Lung microvascular endothelial cell (primary cell): ENCODE results near the gene TXNRD1. TPM values are rescaled to one million over a fixed set of nuclear protein-coding genes. Genes with fewer than 3 reads are reported as not detected.

Experiments used
- DNase-seq, 2 donors: peaks; one replicate each; pipeline versions ENCODE4 v3.0.0 to v3.0.0-alpha.2; 2010; ENCODE audit warnings: low read depth in 2 of 2
- total RNA-seq: library from RNA; depleted of rRNA; stranded (reverse); fragments of >200 nt; gene quantifications from 2 replicates; pipeline ENCODE4 v1.2.1, GENCODE V29; 2014

Gene TXNRD1
- total RNA-seq, 1 donor from 2014 or later: 293 TPM

- DNase-seq: peak; percentile 92 to 94
Measured at GRCh38 chr12:104303538-104304151, 88.1 kb downstream of the TXNRD1 start, which contains the start of gene EID3. Gene EID3 (plus strand): TSS chr12:104303739. CDS start chr12:104303935, 196 bp downstream.

GRCh38 chr12:104304261-104305009 lies 88.9 kb downstream of the TXNRD1 start:
- DNase-seq: peak; percentile 54 to 77

- no peak for DNase-seq
Measured at GRCh38 chr12:104305349-104305748, 89.8 kb downstream of the TXNRD1 start.

- no peak for DNase-seq
Measured at GRCh38 chr12:104306376-104306775, 90.8 kb downstream of the TXNRD1 start.

- no peak for DNase-seq
Measured at GRCh38 chr12:104306943-104307654, 91.5 kb downstream of the TXNRD1 start.

GRCh38 chr12:104307655-104308000 lies 92.0 kb downstream of the TXNRD1 start:
- DNase-seq: no peak

GRCh38 chr12:104309446-104309993 lies 93.9 kb downstream of the TXNRD1 start:
- DNase-seq: no peak

- no peak for DNase-seq
Measured at GRCh38 chr12:104310751-104311633, 95.4 kb downstream of the TXNRD1 start.

- no peak for DNase-seq
Measured at GRCh38 chr12:104312202-104312601, 96.6 kb downstream of the TXNRD1 start.

GRCh38 chr12:104312654-104313053 lies 97.1 kb downstream of the TXNRD1 start:
- no peak for DNase-seq

GRCh38 chr12:104313568-104314241 lies 98.1 kb downstream of the TXNRD1 start:
- DNase-seq: no peak

- DNase-seq: no peak
Measured at GRCh38 chr12:104314242-104314614, 98.6 kb downstream of the TXNRD1 start.

- no peak for DNase-seq
Measured at GRCh38 chr12:104315326-104316224, 100.0 kb downstream of the TXNRD1 start.

GRCh38 chr12:104316936-104317335 lies 101.4 kb downstream of the TXNRD1 start:
- DNase-seq: no peak

- no peak for DNase-seq
Measured at GRCh38 chr12:104317538-104318210, 102.1 kb downstream of the TXNRD1 start.

- DNase-seq: no peak
Measured at GRCh38 chr12:104319028-104319427, 103.4 kb downstream of the TXNRD1 start.

- no peak for DNase-seq
Measured at GRCh38 chr12:104319918-104320626, 104.5 kb downstream of the TXNRD1 start.

- DNase-seq: no peak
Measured at GRCh38 chr12:104320627-104321024, 105.0 kb downstream of the TXNRD1 start.
